Subcutaneous abdominal adipose tissue (tissue), 5 donors: Measurements from ENCODE around the gene MAP3K8.
"Not testable (repeated sequence)": the region's sequence is repeated elsewhere in the genome, so short reads cannot be mapped to it uniquely, and the experiment has no call there.

Experiments
- H3K27ac ChIP-seq: one replicate; pipeline ENCODE4 v1.7.0; 2013; ENCODE audit warnings: low read depth, mild to moderate bottlenecking, inconsistent platforms, low read length, moderate library complexity
- H3K27me3 ChIP-seq, 5 donors: one replicate each; pipeline ENCODE4 v1.7.0; 2013; ENCODE audit warnings: low read length in 5 of 5, inconsistent platforms in 1 of 5; ENCODE audit not compliant: control insufficient read depth in 5 of 5, insufficient read depth in 4 of 5
- H3K36me3 ChIP-seq, 5 donors: one replicate each; pipeline ENCODE4 v1.7.0; 2013; ENCODE audit warnings: low read length in 5 of 5; ENCODE audit not compliant: control insufficient read depth in 5 of 5, insufficient read depth in 5 of 5
- H3K4me1 ChIP-seq, 5 donors: one replicate each; pipeline ENCODE4 v1.7.0; 2013; ENCODE audit warnings: low read length in 5 of 5, mild to moderate bottlenecking in 3 of 5, moderate library complexity in 1 of 5; ENCODE audit not compliant: control insufficient read depth in 5 of 5, insufficient read depth in 5 of 5
- H3K4me3 ChIP-seq, 5 donors: one replicate each; pipeline ENCODE4 v1.7.0; 2013; ENCODE audit warnings: low read length in 5 of 5, low read depth in 1 of 5
- H3K9ac ChIP-seq, 5 donors: one replicate each; pipeline ENCODE4 v1.7.0; 2013; ENCODE audit warnings: low read length in 5 of 5, mild to moderate bottlenecking in 4 of 5, moderate library complexity in 3 of 5
- H3K9me3 ChIP-seq, 5 donors: one replicate each; pipeline ENCODE4 v1.7.0; 2013; ENCODE audit warnings: low read length in 5 of 5; ENCODE audit not compliant: control insufficient read depth in 5 of 5
- donor health status: healthy.
- donor health status: healthy.
- donor health status: healthy.
- donor health status: healthy.
- donor health status: healthy.

Gene MAP3K8

GRCh38 chr10:30434273-30435072, 489 bp downstream of the MAP3K8 start:
- H3K4me1 ChIP-seq = peaks cover 15 to 67% (median 51%) of the 10 kb centered on the region in 5 donors
- no peaks in the 10 kb centered on the region for H3K9me3 ChIP-seq
- peak overlapping the region; percentile 99 for H3K27ac ChIP-seq
- peak overlapping the region; percentile 79 to 95 (median 92) for H3K4me3 ChIP-seq
- H3K27me3 ChIP-seq = no peaks in the 10 kb centered on the region
- peaks cover 7 to 24% (median 10%) of the 10 kb centered on the region in 5 donors for H3K36me3 ChIP-seq
- peak overlapping the region; percentile 97 to 99 (median 99) for H3K9ac ChIP-seq

- H3K4me3 ChIP-seq = peak overlapping the region; percentile 79 to 95 (median 92)
- peak overlapping the region; percentile 99 for H3K27ac ChIP-seq
- peaks cover 11 to 29% (median 15%) of the 10 kb centered on the region in 5 donors for H3K36me3 ChIP-seq
- peak overlapping the region; percentile 97 to 99 (median 99) for H3K9ac ChIP-seq
- H3K27me3 ChIP-seq = no peaks in the 10 kb centered on the region
- H3K4me1 ChIP-seq = peaks cover 15 to 70% (median 54%) of the 10 kb centered on the region in 5 donors
- no peaks in the 10 kb centered on the region for H3K9me3 ChIP-seq
Observed at GRCh38 chr10:30435073-30435422, 1.1 kb downstream of the MAP3K8 start.

DNA sequence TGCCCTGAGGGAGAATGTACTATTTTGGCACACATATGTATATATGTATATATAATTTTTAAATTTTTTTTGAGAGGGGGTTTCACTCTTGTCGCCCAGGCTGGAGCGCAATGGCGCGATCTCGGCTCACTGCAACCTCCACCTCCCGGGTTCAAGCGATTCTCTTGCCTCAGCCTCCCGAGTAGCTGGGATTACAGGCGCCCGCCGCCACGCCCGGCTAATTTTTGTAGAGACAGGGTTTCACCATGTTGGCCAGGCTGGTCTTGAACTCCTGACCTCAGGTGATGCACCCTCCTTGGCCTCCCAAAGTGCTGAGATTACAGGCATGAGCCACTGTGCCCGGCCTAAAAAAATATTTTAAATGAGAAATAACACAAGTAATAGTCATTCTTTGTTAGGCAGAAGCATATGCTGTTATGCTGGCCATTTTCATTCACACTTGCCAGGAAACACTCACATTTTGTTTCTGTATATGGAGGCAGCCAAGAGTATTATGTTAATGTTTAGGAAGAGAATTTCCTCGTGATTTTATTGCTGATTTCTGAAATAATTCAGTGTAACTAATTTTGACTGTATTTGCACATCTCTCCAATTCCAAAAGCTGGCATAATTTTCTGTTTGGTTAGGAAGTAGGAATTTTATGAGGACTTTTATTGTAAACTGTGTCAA, 1.6 kb downstream of the MAP3K8 start:
- H3K4me1 ChIP-seq = peaks cover 15 to 72% (median 58%) of the 10 kb centered on the region in 5 donors
- not testable (repeated sequence) for H3K9me3 ChIP-seq, H3K27me3 ChIP-seq
- peak overlapping the region; percentile 79 to 95 (median 92) for H3K4me3 ChIP-seq
- peak overlapping the region; percentile 99 for H3K27ac ChIP-seq
- H3K9ac ChIP-seq = peak overlapping the region; percentile 57 to 99 (median 98)
- peaks cover 13 to 30% (median 16%) of the 10 kb centered on the region in 5 donors for H3K36me3 ChIP-seq

DNA sequence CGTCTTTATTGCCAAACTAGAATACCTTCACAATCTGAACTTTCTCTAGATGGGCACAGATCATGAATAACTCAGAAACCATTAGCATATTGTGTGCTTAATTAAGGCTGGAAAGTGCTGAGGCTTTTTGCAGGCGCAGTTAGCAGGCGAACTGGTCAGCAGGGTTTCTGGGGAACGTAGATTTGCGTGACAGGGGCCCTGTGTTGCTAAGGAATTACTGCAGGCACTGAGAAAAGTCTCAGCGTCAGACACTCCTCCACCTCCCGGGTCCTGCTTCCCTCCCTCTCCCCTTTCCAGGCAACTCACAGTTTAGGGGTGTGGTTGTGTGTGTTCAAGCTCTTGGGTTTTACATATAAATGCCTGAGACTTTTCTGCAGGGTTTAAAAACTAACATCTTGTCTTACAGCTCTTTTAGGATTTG, 2.2 kb downstream of the MAP3K8 start:
- H3K9me3 ChIP-seq = no peaks in the 10 kb centered on the region
- no peaks in the 10 kb centered on the region for H3K27me3 ChIP-seq
- peak overlapping the region; percentile 57 to 99 (median 77) for H3K9ac ChIP-seq
- H3K4me3 ChIP-seq = peak overlapping the region; percentile 68 to 92 (median 82)
- peak overlapping the region; percentile 99 for H3K27ac ChIP-seq
- peaks cover 13 to 30% (median 16%) of the 10 kb centered on the region in 5 donors for H3K36me3 ChIP-seq
- H3K4me1 ChIP-seq = peaks cover 14 to 67% (median 62%) of the 10 kb centered on the region in 5 donors

DNA sequence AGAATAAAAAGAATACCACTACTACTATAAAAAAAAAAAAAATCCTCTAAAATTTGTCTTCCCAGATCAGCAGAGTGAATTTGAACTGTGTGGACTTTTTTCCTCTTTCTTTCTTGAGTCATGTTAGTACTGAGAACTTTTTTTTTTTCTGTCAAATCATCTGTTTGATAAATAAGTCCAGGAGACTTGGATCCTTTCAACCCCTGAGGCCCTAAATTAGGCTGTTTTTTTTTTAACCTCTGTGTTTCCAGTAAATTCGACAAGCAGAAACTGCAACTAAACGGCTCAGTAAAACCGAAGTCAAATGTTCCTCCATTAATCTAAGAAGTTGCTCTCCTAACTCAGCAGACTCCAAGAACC, 2.7 kb downstream of the MAP3K8 start:
- Histone ChIP-seq H3K4me3 (peak overlapping the region; percentile 44 to 86 (median 79)), H3K9me3 (no peaks in the 10 kb centered on the region), H3K27ac (peak overlapping the region; percentile 99), H3K27me3 (no peaks in the 10 kb centered on the region), H3K4me1 (peaks cover 12 to 67% (median 62%) of the 10 kb centered on the region in 5 donors), H3K9ac (peak overlapping the region; percentile 1 to 99 (median 77)), H3K36me3 (peaks cover 16 to 33% (median 17%) of the 10 kb centered on the region in 5 donors)

DNA sequence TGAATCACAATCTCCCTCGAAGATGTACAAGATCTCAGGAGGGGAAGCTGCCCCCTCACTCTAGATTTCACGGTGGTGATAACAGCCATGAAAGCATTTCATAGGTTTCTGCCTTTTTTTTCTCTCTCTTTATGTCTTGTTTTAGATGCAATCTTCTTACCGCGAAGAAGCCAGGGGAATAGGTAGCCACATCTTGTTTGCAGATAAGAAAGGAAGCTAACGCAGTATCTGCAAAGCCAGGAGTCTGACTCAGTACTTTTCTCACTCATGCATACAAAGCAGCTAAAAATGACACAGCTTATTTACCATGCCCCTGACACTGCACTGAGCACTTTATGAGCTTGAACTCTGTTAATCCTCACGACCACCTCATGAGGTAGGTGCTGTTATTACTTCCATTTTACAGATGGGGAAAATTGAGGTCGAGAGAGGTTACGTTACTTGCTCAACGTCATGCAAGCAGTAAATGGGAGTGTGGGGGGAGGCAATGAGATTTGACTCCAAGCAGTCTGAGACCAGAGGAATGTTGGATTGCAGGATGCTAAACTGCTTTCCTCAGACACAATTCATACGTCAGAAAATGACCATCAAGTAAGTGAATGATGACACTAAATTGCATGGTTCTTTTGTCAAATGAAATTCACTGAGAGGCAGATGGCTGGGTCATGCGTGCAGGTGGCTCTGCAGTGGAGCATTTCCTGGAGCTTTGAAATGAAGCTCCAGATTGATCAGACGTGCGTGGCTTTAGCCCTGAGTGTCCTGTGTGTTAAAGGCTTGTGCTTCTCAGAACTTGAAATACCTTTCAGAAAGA, 3.3 kb downstream of the MAP3K8 start:
- H3K4me1 ChIP-seq = peaks cover 12 to 68% (median 63%) of the 10 kb centered on the region in 5 donors
- H3K27ac ChIP-seq = peak overlapping the region; percentile 99
- H3K9me3 ChIP-seq = no peaks in the 10 kb centered on the region
- H3K36me3 ChIP-seq = peaks cover 16 to 39% (median 23%) of the 10 kb centered on the region in 5 donors
- H3K9ac ChIP-seq = peak overlapping the region; percentile 16 to 99 (median 69)
- no peaks in the 10 kb centered on the region for H3K27me3 ChIP-seq
- peak overlapping the region; percentile 44 to 86 (median 79) for H3K4me3 ChIP-seq

GRCh38 chr10:30438021-30438850, 4.3 kb downstream of the MAP3K8 start:
- peak overlapping the region; percentile 99 for H3K27ac ChIP-seq
- H3K27me3 ChIP-seq = no peaks in the 10 kb centered on the region
- H3K9me3 ChIP-seq = no peaks in the 10 kb centered on the region
- H3K4me3 ChIP-seq = peak overlapping the region; percentile 44 to 86 (median 79)
- H3K9ac ChIP-seq = peak overlapping the region in 4 of 5 donors; percentile 16 to 69 (median 58)
- H3K36me3 ChIP-seq = peaks cover 24 to 49% (median 32%) of the 10 kb centered on the region in 5 donors
- peaks cover 12 to 67% (median 58%) of the 10 kb centered on the region in 5 donors for H3K4me1 ChIP-seq

DNA sequence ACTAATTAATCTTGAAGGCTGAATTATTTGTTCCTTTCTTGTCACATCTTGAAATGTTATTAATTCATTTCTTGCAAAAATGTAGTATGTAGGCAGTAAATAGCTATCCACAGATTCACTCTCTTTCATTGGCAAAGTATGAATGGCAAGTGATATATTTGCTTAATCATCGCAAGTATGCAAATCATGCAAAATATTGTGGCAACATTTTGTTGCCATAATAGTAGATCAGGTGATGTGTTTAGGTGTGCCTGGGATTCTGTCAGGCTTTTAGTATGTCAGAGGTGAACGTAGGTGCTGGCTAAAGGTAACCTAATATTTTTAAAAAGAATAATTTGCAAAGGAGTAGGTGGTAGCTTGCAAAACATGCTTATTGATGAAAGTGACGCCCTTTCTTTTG, 5.9 kb downstream of the MAP3K8 start:
- Histone ChIP-seq H3K4me3 (no peak overlapping the region), H3K9ac (no peak overlapping the region), H3K9me3 (no peaks in the 10 kb centered on the region), H3K36me3 (peaks cover 28 to 54% (median 36%) of the 10 kb centered on the region in 5 donors), H3K4me1 (peaks cover 9 to 71% (median 56%) of the 10 kb centered on the region in 5 donors), H3K27me3 (no peaks in the 10 kb centered on the region), H3K27ac (peak overlapping the region; percentile 27)
